IgD-negative memory B cell (primary cell): ENCODE data around the gene SETD1A. TPM values are rescaled to one million over a fixed set of nuclear protein-coding genes. Genes with fewer than 3 reads are reported as not detected.

Experiments
- H3K27ac Mint-ChIP-seq, 3 donors: one replicate each; pipeline ENCODE4 v1.8.0; 2020 to 2022; ENCODE audit warnings: mild to moderate bottlenecking in 3 of 3, mixed read lengths in 3 of 3, moderate library complexity in 1 of 3
- H3K27me3 Mint-ChIP-seq: one replicate; pipeline ENCODE4 v1.8.0; 2021; ENCODE audit warnings: mixed read lengths
- H3K36me3 Mint-ChIP-seq: one replicate; pipeline ENCODE4 v1.8.0; 2020; ENCODE audit warnings: mild to moderate bottlenecking, mixed read lengths
- H3K4me1 Mint-ChIP-seq, 3 donors: one replicate each; pipeline ENCODE4 v1.8.0; 2020 to 2022; ENCODE audit warnings: mixed read lengths in 3 of 3, mild to moderate bottlenecking in 1 of 3
- H3K4me3 Mint-ChIP-seq, 4 donors: one replicate each; pipeline ENCODE4 v1.8.0; 2020 to 2022; ENCODE audit warnings: mild to moderate bottlenecking in 4 of 4, mixed read lengths in 4 of 4, moderate library complexity in 3 of 4
- H3K9me3 Mint-ChIP-seq, 3 donors: one replicate each; pipeline ENCODE4 v1.8.0; 2020 to 2021; ENCODE audit warnings: mixed read lengths in 3 of 3, mild to moderate bottlenecking in 1 of 3
- polyA plus RNA-seq: library from polyadenylated mRNA; unstranded; fragments of 300-500 nt; fragmentation: Illumina TruSeq; gene quantifications from one replicate; pipeline ENCODE4 v1.2.3, GENCODE V29; 2021

Gene SETD1A
- polyA plus RNA-seq, 1 donor from 2014 or later, result 3.0 TPM

DNA sequence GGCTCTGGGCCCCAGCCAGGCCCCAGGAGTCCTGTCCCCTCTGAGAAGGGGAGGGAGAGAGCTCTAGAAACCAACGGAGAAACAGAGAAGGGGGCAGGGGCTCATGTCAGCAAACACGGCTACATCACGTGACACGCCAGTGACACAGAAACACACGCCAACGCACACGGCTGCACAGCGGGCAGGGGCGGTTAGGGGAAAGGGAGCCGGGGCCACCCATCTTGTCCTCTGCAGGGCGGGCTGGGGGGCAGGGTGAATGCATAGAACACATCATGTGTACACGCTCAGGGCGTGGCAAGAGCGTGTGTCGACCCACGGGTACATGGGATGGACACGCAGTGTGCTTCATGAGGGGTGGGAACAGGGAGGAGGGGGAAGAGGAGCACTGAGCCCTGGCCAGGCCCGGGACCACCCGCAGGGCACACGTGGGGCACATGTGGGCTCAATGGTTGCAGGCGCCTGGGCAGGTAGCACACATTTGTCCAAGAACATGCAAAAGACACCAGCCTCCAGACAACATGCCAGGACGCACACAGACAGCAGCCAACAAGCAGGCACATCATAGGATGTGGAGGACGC lies 32.0 kb downstream of the SETD1A start:
- Mint-ChIP-seq H3K9me3 (no peaks in the 10 kb centered on the region), H3K27ac (no peak overlapping the region), H3K36me3 (no peaks in the 10 kb centered on the region), H3K4me1 (peaks cover 0 to 2% (median 0%) of the 10 kb centered on the region in 3 donors), H3K27me3 (no peaks in the 10 kb centered on the region), H3K4me3 (no peak overlapping the region)

DNA sequence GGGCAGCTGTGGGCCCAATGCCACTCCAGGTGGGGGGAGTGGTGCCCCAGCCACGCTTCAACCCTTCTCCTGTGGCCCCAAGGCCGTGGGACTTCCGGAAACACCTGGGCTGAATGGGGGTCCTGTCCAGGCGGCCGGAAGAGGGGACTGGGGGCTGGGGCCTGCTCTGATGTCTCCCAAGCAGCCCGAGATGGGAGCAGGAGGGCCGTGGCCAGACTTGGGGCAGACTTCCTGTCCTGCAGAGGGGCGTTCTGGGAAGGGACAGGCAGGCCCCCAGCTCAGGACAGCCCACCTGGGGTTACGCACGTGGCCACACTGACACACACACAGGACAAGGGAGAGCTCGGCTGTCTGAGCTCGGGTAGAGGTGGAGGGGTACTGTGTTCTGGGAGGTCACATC lies 32.6 kb downstream of the SETD1A start:
- Mint-ChIP-seq H3K4me1 (peaks cover 0 to 3% (median 0%) of the 10 kb centered on the region in 3 donors), H3K36me3 (no peaks in the 10 kb centered on the region), H3K9me3 (no peaks in the 10 kb centered on the region), H3K4me3 (no peak overlapping the region), H3K27ac (no peak overlapping the region), H3K27me3 (peaks cover under 1% of the 10 kb centered on the region)

DNA sequence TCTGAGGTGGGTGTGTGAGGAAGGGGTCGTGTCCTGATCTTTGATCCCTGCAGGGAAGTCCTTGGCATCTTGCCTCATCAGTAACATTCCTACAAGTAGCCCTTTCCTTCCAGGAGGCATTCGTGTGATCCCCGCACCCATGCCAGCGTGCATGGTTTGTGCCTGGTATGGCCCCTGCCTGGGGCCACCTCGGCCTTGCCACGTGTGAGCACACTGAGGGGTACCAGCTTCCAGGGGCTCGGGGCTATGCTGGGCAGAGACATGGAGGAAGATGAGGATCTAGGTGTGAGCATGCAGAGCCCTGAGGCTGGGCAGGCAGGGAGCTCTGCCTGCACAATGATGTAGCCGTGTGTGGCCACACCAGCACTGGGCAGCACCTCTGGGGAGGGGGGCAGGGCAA lies 33.5 kb downstream of the SETD1A start:
- Mint-ChIP-seq H3K4me1 (peaks cover 0 to 2% (median 0%) of the 10 kb centered on the region in 3 donors), H3K27ac (no peak overlapping the region), H3K27me3 (peaks cover 2% of the 10 kb centered on the region), H3K9me3 (no peaks in the 10 kb centered on the region), H3K4me3 (no peak overlapping the region), H3K36me3 (no peaks in the 10 kb centered on the region)

DNA sequence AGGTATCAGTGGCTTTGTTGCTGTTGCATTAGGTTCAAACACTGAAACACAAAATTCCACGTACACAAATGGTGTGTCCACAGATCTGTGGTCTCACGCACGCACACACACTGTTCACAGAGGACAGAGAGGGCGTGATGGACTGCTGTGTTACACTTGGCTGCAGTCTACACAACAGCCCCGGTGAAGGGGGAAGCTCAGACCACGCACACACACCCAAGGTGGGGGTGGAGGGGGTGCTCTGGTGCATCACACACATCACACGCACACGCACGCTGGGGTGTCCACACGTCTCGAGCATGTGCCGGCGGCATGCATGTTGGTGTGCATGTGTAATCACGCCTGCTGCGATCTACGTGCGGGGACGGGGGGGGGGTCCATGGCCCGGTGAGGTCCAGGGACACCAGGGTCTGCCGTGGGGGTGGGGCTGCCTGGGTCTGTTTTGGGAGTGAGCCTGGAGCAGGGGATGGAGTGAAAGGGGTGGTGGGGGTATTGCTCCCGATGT lies 34.8 kb downstream of the SETD1A start:
- H3K27me3 Mint-ChIP-seq, result peaks cover 2% of the 10 kb centered on the region
- H3K27ac Mint-ChIP-seq, result no peak overlapping the region
- no peaks in the 10 kb centered on the region for H3K9me3 Mint-ChIP-seq
- H3K36me3 Mint-ChIP-seq, result no peaks in the 10 kb centered on the region
- H3K4me3 Mint-ChIP-seq, result no peak overlapping the region
- peaks cover 0 to 6% (median 4%) of the 10 kb centered on the region in 3 donors for H3K4me1 Mint-ChIP-seq

DNA sequence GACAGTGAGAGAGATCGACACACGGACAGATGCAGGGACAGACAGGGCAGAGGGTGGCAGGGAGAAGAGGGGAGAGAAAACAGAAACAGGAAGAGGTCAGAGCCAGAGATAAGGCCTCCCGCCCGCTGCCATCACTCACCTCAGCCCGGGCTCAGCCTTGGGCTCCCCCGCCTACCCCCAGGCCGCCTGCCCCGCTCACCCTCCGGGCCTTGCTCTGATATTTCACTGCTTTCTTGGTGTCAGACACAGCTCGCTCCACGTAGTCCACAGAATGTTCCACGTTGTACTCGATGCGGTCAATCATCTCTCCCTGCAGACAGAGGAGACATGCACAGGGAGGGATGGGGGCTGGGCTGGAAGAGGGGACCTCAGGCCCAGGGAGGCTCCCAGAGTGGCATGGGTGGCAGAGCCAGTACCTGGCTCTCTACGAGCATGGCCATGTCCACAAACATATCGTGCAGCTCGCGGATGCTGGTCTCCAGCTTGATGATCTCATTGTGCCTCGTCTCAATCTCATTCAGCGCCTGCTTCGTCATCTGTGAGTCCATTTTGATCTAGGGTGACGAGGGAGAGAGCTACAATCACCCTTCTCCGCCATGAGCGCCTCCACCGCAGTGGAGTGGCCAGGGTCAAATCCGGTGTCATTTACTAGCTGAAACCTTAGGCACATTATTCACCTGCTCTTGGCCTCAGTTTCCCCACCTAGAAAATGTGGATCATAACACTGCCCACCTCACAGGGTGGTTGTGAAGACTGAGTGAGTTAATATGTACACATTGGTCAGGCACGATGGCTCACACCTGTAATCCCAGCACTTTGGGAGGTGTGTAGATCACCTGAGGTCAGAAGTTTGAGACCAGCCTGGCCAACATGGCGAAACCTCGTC lies 35.6 kb downstream of the SETD1A start:
- Mint-ChIP-seq H3K27ac (no peak overlapping the region), H3K4me1 (peaks cover 0 to 6% (median 4%) of the 10 kb centered on the region in 3 donors), H3K4me3 (no peak overlapping the region), H3K27me3 (peaks cover 2% of the 10 kb centered on the region), H3K9me3 (no peaks in the 10 kb centered on the region), H3K36me3 (no peaks in the 10 kb centered on the region)

DNA sequence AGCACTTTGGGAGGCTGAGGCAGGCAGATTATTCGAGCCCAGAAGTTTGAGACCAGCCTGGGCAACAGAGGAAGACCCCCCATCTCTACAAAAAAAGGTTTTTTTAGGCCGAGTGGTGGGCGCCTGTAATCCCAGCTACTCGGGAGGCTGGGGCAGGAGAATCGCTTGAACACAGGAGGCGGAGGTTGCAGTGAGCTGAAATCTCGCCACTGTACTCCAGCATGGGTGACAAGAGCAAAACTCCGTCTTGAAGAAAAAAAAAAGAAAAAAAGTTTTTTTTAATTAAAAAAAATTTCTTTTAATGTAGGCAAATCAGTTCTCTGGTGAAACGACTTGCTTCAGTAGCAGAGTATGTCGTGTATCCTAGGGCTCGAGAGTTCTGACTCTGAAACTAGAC lies 38.4 kb downstream of the SETD1A start:
- no peaks in the 10 kb centered on the region for H3K36me3 Mint-ChIP-seq
- peaks cover 2% of the 10 kb centered on the region for H3K27me3 Mint-ChIP-seq
- H3K9me3 Mint-ChIP-seq, result no peaks in the 10 kb centered on the region
- H3K4me1 Mint-ChIP-seq, result peaks cover 0 to 6% (median 4%) of the 10 kb centered on the region in 3 donors
- H3K4me3 Mint-ChIP-seq, result peak overlapping the region; percentile 71 to 92 (median 89)
- H3K27ac Mint-ChIP-seq, result peak overlapping the region in 2 of 3 donors; percentile 21 to 45

DNA sequence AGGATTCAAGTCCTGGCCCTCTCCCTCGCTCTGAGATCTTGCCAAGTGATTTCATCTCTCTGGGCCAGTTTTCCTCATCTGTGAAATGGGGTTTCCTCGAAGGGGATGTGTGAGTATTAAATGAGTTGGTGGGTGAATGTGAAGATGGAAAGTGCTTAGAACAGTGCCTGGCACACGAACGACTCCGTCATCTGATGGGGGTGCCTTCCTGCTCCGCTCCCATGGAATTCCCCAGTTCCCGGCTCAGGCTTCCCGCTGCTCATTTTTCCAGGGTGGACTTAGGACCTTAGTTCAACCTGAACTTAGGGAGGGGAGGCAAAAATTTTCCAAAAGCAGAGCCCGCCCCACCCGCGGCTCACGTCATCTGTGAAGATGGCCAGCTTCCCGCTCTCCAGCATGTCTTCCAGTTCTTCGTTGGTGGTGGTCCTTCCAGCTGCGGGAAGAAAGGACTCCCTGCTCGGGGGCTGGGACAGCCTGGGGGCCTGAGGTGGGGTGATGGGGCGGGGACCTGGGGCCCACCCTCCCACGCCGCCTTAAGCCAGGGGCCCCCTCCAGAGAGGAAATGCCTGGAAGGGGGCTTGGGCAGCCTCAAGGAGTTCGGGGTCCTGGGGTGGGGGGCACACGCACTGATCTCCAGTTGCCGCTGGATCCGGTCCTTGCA lies 38.9 kb downstream of the SETD1A start:
- Mint-ChIP-seq H3K9me3 (no peaks in the 10 kb centered on the region), H3K4me3 (peak overlapping the region; percentile 78 to 97 (median 90)), H3K27ac (peak overlapping the region; percentile 45 to 92 (median 68)), H3K4me1 (peaks cover 0 to 6% (median 4%) of the 10 kb centered on the region in 3 donors), H3K36me3 (no peaks in the 10 kb centered on the region), H3K27me3 (peaks cover 2% of the 10 kb centered on the region)

DNA sequence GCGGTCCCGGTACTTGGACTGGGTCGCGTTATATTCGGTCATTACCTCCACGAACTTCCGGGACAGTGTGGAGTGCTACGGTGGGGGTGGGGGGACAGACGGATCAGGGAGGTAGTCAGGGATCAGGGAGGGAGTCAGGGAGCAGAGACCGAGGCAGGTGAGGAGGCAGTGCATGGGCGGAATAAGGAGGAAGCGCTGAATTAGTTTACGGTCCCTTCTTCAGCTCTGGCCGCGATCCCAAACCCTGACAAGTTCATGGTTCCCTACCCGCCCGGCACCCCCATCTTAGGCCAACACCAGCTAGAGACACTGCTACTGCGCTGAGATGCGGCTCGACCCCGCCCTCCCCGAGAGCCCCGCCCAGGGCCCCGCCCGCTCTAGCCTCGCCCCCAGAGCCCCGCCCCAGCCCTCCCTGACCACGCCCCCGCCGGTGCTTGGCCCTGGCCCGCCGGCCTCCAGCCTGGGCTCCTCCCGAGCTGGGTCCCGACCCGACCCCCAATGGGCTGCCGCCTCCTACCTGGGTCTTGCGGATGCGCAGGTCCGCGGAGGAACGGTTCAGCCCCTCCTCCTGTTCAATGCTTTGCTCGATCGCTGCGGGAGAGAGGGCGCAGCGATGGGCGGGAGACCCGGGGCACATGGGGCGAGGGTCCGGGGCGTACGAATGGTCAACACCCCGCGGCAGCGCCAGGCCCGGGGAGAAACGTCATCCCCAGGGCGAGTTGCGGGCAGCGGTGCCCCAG lies 39.6 kb downstream of the SETD1A start:
- H3K4me1 Mint-ChIP-seq, result peaks cover 0 to 6% (median 4%) of the 10 kb centered on the region in 3 donors
- peak overlapping the region; percentile 45 to 92 (median 68) for H3K27ac Mint-ChIP-seq
- peak overlapping the region; percentile 78 to 97 (median 90) for H3K4me3 Mint-ChIP-seq
- no peaks in the 10 kb centered on the region for H3K9me3 Mint-ChIP-seq
- H3K36me3 Mint-ChIP-seq, result no peaks in the 10 kb centered on the region
- H3K27me3 Mint-ChIP-seq, result peaks cover 2% of the 10 kb centered on the region

DNA sequence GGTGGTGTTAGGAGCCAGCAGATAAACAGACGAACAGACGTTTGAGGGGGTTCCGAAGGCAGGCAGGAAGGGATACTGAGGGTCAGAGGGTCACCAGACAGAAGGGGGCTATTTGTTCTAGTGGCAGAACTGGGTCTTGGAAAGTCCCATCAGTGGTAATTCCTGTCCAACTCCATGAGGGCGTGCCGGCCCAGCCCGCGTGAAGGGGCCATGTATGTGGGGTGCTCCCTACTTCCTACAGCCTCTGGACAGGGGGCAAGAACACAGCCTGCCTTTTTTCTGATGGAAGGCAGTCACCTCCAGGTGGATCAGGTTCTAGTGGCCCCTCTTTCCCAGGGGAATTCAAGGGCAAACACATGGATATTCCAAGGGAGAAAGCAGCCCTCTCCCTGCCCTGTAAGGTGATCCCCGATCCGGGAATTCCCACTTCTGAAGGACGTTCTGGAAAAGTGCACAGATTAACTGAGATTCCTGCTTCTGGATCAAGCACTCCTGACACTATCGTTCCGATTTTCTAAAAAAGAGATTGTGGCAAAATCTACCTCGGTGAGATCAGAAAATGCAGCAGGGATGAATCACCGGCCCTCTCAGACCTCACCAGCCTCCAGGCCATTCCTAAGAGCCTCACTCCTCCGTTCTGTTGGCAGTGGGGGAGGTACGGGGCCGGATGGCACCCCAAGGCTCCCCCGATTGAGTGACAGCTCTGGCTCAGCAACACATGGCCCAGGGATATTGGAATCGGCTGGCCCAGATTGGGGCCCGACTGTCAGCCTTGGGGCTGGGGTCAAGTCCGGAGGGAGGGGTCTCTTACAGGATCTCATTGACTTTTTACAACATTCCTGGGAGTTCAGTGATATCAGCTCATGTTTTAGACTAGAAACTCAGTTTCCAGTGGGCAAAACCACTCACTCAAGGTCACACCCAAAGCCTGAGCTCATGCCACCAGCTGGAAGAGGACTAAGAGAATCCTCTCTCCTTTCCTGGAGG lies 40.5 kb downstream of the SETD1A start:
- Mint-ChIP-seq H3K9me3 (no peaks in the 10 kb centered on the region), H3K36me3 (no peaks in the 10 kb centered on the region), H3K27ac (peak overlapping the region in 2 of 3 donors; percentile 39 to 68), H3K27me3 (peaks cover 2% of the 10 kb centered on the region), H3K4me3 (peak overlapping the region; percentile 78 to 97 (median 90)), H3K4me1 (peaks cover 0 to 6% (median 4%) of the 10 kb centered on the region in 3 donors)

DNA sequence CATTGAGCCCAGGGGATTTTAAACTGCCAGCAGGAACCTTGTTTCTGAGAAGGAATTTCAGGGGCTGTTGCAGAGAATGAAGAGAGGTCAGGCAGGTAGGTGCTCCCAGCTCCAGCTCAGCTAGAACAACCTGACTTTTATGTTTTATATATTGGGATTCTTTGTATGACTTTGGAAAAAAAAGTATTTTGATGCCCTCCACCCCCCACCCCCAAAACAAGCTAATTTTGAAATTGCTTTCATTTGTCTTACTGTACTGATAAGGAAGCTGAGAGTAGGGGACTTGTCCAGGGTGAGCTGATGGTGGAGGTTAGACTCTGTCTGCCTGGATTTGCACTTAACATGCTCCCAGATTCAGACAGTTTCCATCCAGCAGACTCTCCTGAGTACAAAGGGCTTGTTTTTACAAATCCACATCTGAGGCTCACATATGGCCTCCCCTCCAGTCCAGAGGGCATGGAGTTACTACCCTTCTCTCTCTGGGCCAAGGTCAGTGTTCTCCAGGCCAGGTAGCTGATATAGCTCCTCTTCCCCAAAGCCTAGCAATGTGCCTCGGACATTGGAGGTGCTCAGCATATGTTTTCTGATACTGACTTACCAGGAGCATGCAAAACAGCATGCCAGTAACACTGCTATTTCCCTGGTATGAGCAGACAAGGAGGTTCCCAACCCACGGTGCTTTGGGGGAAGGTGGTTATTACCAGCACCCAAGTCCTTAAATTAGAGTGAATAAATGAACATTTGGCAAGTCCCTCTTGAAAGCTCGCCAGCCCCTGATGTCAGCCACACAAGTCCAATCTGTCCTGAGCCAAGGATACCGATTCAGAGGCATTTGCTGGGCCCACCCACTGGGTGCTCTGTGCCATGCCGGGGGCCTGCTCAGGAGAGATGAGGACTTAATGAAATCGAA lies 41.6 kb downstream of the SETD1A start:
- Mint-ChIP-seq H3K4me3 (peak overlapping the region in 2 of 4 donors; percentile 17 to 65), H3K27ac (no peak overlapping the region), H3K4me1 (peaks cover 0 to 6% (median 4%) of the 10 kb centered on the region in 3 donors), H3K36me3 (no peaks in the 10 kb centered on the region), H3K27me3 (peaks cover 5% of the 10 kb centered on the region), H3K9me3 (no peaks in the 10 kb centered on the region)

DNA sequence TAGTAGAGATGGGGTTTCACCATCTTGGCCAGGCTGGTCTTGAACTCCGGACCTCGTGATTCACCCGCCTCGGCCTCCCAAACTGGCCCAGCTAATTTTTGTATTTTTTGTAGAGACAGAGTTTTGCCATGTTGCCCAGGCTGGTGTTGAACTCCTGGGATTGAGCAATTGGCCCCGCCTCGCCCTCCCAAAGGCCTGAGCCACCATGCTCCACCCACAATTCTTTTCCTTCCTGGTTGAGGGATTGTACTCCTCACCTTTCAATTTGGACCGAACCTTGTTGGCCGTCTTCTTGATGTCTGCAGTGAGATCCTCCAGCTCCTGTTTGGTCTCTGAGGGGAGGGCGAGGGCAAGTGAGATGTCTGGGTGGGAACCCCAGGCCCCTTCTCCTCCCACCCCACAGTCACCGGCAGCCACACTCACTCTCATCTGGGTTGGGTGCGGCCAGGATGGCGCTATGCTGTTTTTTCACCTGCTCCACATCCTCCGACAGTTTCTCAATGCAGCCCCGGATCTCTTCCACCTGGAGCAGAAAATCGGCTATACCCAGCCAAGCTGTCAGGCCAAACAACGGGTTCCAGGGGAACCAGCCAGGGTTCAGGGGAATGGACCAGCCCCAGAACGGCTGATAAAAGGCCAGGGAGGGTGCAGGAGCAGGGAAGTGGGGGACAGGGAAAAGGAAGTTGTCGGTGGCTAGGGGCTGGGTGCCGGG lies 43.3 kb downstream of the SETD1A start:
- no peaks in the 10 kb centered on the region for H3K9me3 Mint-ChIP-seq
- H3K36me3 Mint-ChIP-seq, result no peaks in the 10 kb centered on the region
- H3K27ac Mint-ChIP-seq, result no peak overlapping the region
- peaks cover 3% of the 10 kb centered on the region for H3K27me3 Mint-ChIP-seq
- H3K4me3 Mint-ChIP-seq, result no peak overlapping the region
- peaks cover 0 to 4% (median 4%) of the 10 kb centered on the region in 3 donors for H3K4me1 Mint-ChIP-seq

DNA sequence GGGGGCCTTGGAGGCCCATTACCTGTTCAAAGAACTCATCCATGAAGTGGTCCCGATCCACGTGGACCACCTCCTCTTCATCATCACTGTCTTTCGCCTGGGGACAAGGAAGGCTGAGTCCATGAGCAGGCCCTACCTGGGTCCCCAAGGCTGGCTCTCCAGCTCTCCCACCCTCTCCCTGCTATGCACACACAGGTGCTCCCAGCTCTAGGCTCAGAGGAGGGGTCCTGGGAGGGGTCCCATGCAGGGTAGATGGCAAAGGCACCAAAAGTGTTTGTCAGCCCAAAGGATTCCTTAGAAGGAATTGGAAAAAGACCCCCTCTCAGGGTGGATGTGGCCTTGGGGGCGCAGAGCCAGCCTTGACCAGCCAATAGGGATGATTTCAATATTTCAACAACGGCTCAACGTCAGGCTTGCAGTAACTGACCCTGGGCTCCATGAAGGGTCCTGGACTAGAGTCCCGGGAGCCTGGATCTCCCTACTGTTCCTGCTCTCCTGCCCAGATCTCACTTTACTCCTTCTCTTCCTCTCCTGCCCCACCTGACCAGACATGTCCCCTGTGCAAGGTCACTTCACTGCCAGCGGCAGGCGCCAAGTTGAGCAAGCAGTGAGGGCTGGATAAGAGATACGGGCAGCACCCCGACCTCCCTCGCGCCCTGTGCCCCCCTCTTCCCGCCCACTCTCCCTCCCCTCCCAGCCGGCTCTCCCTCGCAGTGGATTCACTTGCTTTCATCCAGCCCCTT lies 44.1 kb downstream of the SETD1A start:
- H3K36me3 Mint-ChIP-seq, result no peaks in the 10 kb centered on the region
- H3K27ac Mint-ChIP-seq, result no peak overlapping the region
- no peaks in the 10 kb centered on the region for H3K9me3 Mint-ChIP-seq
- peaks cover 5% of the 10 kb centered on the region for H3K27me3 Mint-ChIP-seq
- no peaks in the 10 kb centered on the region for H3K4me1 Mint-ChIP-seq
- H3K4me3 Mint-ChIP-seq, result no peak overlapping the region
